RWPE2 (cell line): ENCODE data around the gene YARS1.

Source experiments
- ATAC-seq: fragments of 200-7000 bp; cut with Tn5 transposase; 3 replicates; pipeline ENCODE4 v1.9.1; 2021; ENCODE audit warnings: low read depth
- DNase-seq: peaks from one replicate; pipeline ENCODE4 v3.0.0-alpha.2; 2020; ENCODE audit warnings: low spot score
- H3K27ac ChIP-seq: fragments of 450-650 bp; 2 replicates; pipeline ENCODE4 v1.5.1; 2017; ENCODE audit warnings: mild to moderate bottlenecking; ENCODE audit not compliant: poor library complexity, severe bottlenecking
- H3K27me3 ChIP-seq: fragments of 250-450 bp; sonication (Bioruptor Pico); 2 replicates; pipeline ENCODE4 v1.5.1; 2021; ENCODE audit warnings: mild to moderate bottlenecking, moderate library complexity; ENCODE audit not compliant: insufficient read depth, poor library complexity, severe bottlenecking
- H3K36me3 ChIP-seq: fragments of 250-450 bp; sonication (Bioruptor Pico); 2 replicates; pipeline ENCODE4 v1.5.1; 2020; ENCODE audit warnings: low read depth, mild to moderate bottlenecking, moderate library complexity
- H3K4me1 ChIP-seq: fragments of 250-450 bp; sonication (Bioruptor Pico); 2 replicates; pipeline ENCODE4 v1.5.1; 2021; ENCODE audit warnings: mild to moderate bottlenecking, moderate library complexity; ENCODE audit not compliant: insufficient read depth, poor library complexity, severe bottlenecking
- H3K4me3 ChIP-seq: fragments of 250-450 bp; sonication (Bioruptor Pico); 2 replicates; pipeline ENCODE4 v1.5.1; 2021; ENCODE audit warnings: mild to moderate bottlenecking, moderate library complexity; ENCODE audit not compliant: severe bottlenecking
- H3K9me3 ChIP-seq: fragments of 250-450 bp; sonication (Bioruptor Pico); 2 replicates; pipeline ENCODE4 v1.5.1; 2021; ENCODE audit warnings: mild to moderate bottlenecking, moderate library complexity; ENCODE audit not compliant: severe bottlenecking
- CTCF ChIP-seq: fragments of 450-650 bp; IDR thresholded peaks from one replicate; pipeline ENCODE4 v1.5.1; 2017; ENCODE audit warnings: mild to moderate bottlenecking, moderate library complexity; ENCODE audit not compliant: poor library complexity, severe bottlenecking

Gene YARS1

GRCh38 chr1:32772281-32773017 lies 44.7 kb downstream of the YARS1 start:
- DNase-seq (no peak), ATAC-seq (no peak)
- peaks cover 86% of the 10 kb centered on the region for H3K36me3 ChIP-seq
- peaks cover 27% of the 10 kb centered on the region for H3K4me1 ChIP-seq
- peak overlapping the region; percentile 75 for H3K27ac ChIP-seq
- no peak for TF ChIP-seq CTCF
- no peaks in the 10 kb centered on the region for H3K27me3 ChIP-seq
- no peak overlapping the region for H3K4me3 ChIP-seq
- H3K9me3 ChIP-seq = no peaks in the 10 kb centered on the region

GRCh38 chr1:32771561-32772280 lies 45.4 kb downstream of the YARS1 start:
- no peak overlapping the region for H3K4me3 ChIP-seq
- DNase-seq (no peak), ATAC-seq (no peak)
- peaks cover 85% of the 10 kb centered on the region for H3K36me3 ChIP-seq
- no peaks in the 10 kb centered on the region for H3K27me3 ChIP-seq
- no peak for TF ChIP-seq CTCF
- H3K9me3 ChIP-seq = no peaks in the 10 kb centered on the region
- H3K4me1 ChIP-seq = peaks cover 34% of the 10 kb centered on the region
- H3K27ac ChIP-seq = peak overlapping the region; percentile 75

DNA sequence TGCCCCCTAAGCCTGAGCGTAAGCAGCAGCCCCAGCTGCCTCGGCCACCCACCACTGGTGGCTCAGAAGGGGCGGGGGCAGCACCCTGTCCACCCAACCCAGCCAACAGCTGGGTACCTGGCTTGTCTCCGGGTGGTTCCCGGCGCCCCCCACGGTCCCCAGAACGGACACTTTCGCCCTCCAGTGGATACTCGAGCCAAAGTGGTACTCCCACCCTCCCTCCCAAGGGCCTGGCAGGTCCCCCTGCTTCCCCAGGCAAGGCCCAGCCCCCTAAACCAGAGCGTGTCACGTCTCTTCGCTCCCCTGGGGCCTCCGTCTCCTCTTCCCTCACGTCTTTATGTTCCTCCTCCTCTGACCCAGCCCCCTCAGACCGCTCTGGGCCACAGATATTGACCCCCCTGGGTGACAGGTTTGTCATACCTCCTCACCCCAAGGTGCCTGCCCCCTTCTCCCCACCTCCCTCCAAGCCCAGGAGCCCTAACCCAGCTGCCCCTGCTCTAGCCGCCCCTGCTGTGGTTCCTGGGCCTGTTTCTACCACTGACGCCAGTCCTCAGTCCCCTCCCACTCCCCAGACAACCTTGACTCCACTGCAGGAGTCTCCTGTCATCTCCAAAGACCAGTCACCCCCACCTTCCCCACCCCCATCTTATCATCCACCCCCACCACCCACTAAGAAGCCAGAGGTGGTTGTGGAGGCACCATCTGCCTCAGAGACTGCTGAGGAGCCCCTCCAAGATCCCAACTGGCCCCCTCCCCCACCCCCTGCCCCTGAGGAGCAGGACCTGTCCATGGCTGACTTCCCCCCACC lies 46.2 kb downstream of the YARS1 start:
- Histone ChIP-seq H3K9me3 (no peaks in the 10 kb centered on the region), H3K4me3 (no peak overlapping the region), H3K27me3 (no peaks in the 10 kb centered on the region), H3K4me1 (peaks cover 36% of the 10 kb centered on the region), H3K27ac (no peak overlapping the region), H3K36me3 (peaks cover 78% of the 10 kb centered on the region)
- DNase-seq = no peak
- ATAC-seq = no peak
- no peak for TF ChIP-seq CTCF

DNA sequence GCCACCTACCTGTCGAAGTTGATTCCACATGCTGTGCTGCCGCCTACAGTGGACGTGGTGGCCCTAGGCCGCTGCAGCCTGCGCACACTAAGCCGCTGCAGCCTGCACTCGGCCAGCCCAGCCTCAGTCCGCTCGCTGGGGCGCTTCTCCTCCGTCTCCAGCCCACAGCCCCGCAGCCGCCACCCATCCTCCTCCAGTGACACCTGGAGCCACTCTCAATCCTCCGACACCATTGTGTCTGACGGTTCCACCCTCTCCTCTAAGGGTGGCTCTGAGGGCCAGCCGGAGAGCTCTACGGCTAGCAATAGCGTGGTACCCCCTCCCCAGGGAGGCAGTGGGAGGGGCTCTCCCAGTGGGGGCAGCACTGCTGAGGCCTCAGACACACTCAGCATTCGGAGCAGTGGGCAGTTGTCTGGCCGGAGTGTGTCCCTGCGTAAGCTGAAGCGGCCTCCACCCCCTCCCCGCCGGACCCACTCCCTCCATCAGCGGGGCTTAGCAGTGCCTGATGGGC lies 46.9 kb downstream of the YARS1 start:
- H3K27me3 ChIP-seq = no peaks in the 10 kb centered on the region
- peaks cover 71% of the 10 kb centered on the region for H3K36me3 ChIP-seq
- DNase-seq (no peak), ATAC-seq (no peak)
- no peak overlapping the region for H3K4me3 ChIP-seq
- no peaks in the 10 kb centered on the region for H3K9me3 ChIP-seq
- H3K27ac ChIP-seq = peak overlapping the region; percentile 100
- peaks cover 30% of the 10 kb centered on the region for H3K4me1 ChIP-seq
- no peak for TF ChIP-seq CTCF
